ENCODE data around the gene COL4A4. TPM values are rescaled to one million over a fixed set of nuclear protein-coding genes. Genes with fewer than 3 reads are reported as not detected.
"Not testable (repeated sequence)": the region's sequence is repeated elsewhere in the genome, so short reads cannot be mapped to it uniquely, and the experiment has no call there.

The COL4A4 gene
- total RNA-seq, 2 experiments from 2014 or later = not detected

GRCh38 chr2:227123697-227124096 lies 40.3 kb downstream of the COL4A4 start:
- ChIA-PET POLR2A (no interaction called here), CTCF (no interaction called here)

GRCh38 chr2:227118353-227118752 lies 45.7 kb downstream of the COL4A4 start:
- POLR2A ChIA-PET = no interaction called here
- CTCF ChIA-PET = no interaction called here

GRCh38 chr2:227117852-227118251 lies 46.2 kb downstream of the COL4A4 start:
- ChIA-PET CTCF (no interaction called here), POLR2A (no interaction called here)

- ChIA-PET CTCF (no interaction called here), POLR2A (no interaction called here)
Measured at GRCh38 chr2:227117027-227117426, 47.0 kb downstream of the COL4A4 start.

- CTCF ChIA-PET = no interaction called here
- POLR2A ChIA-PET = no interaction called here
Measured at GRCh38 chr2:227115761-227116160, 48.2 kb downstream of the COL4A4 start.

- ChIA-PET POLR2A (no interaction called here), CTCF (interaction anchor here (0.7 to 1.0 kb wide), 2 partner anchors 1435 to 1442 kb away, joined by 3 to 4 read pairs; no protein-coding TSS in a partner anchor)
Measured at GRCh38 chr2:227106845-227107759, 56.9 kb downstream of the COL4A4 start.

GRCh38 chr2:227103583-227103982 lies 60.4 kb downstream of the COL4A4 start:
- CTCF ChIA-PET = no interaction called here
- POLR2A ChIA-PET = no interaction called here

- ChIA-PET POLR2A (no interaction called here), CTCF (no interaction called here)
Measured at GRCh38 chr2:227099340-227099739, 64.7 kb downstream of the COL4A4 start.

GRCh38 chr2:227098162-227098515 lies 65.9 kb downstream of the COL4A4 start:
- CTCF ChIA-PET = no interaction called here
- POLR2A ChIA-PET = no interaction called here

- ChIA-PET CTCF (no interaction called here), POLR2A (no interaction called here)
Measured at GRCh38 chr2:227097495-227098161, 66.4 kb downstream of the COL4A4 start.

GRCh38 chr2:227095346-227095745 lies 68.7 kb downstream of the COL4A4 start:
- POLR2A ChIA-PET = no interaction called here
- CTCF ChIA-PET = no interaction called here

- ChIA-PET CTCF (no interaction called here), POLR2A (no interaction called here)
Measured at GRCh38 chr2:227082286-227082685, 81.7 kb downstream of the COL4A4 start.

- CTCF ChIA-PET = no interaction called here
Measured at GRCh38 chr2:227079726-227080125, 84.3 kb downstream of the COL4A4 start.

GRCh38 chr2:227065065-227065464 lies 98.9 kb downstream of the COL4A4 start:
- CTCF ChIA-PET, POLR2A ChIA-PET: not testable (repeated sequence)

More at GRCh38 chr2:227079726-227080125, 84.3 kb downstream of the COL4A4 start:
- POLR2A ChIA-PET = no interaction called here

GRCh38 chr2:227058888-227059399 lies 105.1 kb downstream of the COL4A4 start:
- CTCF ChIA-PET = no interaction called here
- POLR2A ChIA-PET = no interaction called here

GRCh38 chr2:227057743-227058447 lies 106.1 kb downstream of the COL4A4 start:
- POLR2A ChIA-PET = no interaction called here
- CTCF ChIA-PET = no interaction called here

GRCh38 chr2:227057060-227057459 lies 106.9 kb downstream of the COL4A4 start:
- ChIA-PET POLR2A (no interaction called here), CTCF (no interaction called here)

- ChIA-PET CTCF (no interaction called here), POLR2A (no interaction called here)
Measured at GRCh38 chr2:227054006-227054405, 110.0 kb downstream of the COL4A4 start.

- CTCF ChIA-PET = no interaction called here
- POLR2A ChIA-PET = no interaction called here
Measured at GRCh38 chr2:227052879-227053278, 111.1 kb downstream of the COL4A4 start.

GRCh38 chr2:227043981-227044380 lies 120.0 kb downstream of the COL4A4 start:
- ChIA-PET CTCF (no interaction called here), POLR2A (no interaction called here)

Measured in activated CD8-positive, alpha-beta memory T cell treated with anti-CD3 and anti-CD28 coated beads for 36 hours (primary cell).